Esophagus (tissue), 2 donors: ENCODE data around the gene IRF3. TPM values are rescaled to one million over a fixed set of nuclear protein-coding genes. Genes with fewer than 3 reads are reported as not detected.

Experiments used
- H3K27ac ChIP-seq, 2 donors: one replicate each; pipeline ENCODE4 v1.5.1; 2013; ENCODE audit warnings: low read depth in 2 of 2, mild to moderate bottlenecking in 2 of 2, inconsistent platforms in 1 of 2, low read length in 1 of 2, moderate library complexity in 1 of 2
- H3K27me3 ChIP-seq, 2 donors: one replicate each; pipeline ENCODE4 v1.6.1; 2013; ENCODE audit warnings: low read length in 2 of 2, control low read depth in 1 of 2, mild to moderate bottlenecking in 1 of 2; ENCODE audit not compliant: insufficient read depth in 2 of 2, control insufficient read depth in 1 of 2
- H3K36me3 ChIP-seq, 2 donors: one replicate each; pipeline ENCODE4 v1.6.1; 2013; ENCODE audit warnings: low read length in 1 of 2; ENCODE audit not compliant: control insufficient read depth in 2 of 2, insufficient read depth in 2 of 2
- H3K4me1 ChIP-seq, 2 donors: one replicate each; pipeline ENCODE4 v1.6.1; 2013; ENCODE audit warnings: low read length in 1 of 2; ENCODE audit not compliant: control insufficient read depth in 2 of 2, insufficient read depth in 2 of 2
- H3K4me3 ChIP-seq, 2 donors: one replicate each; pipeline ENCODE4 v1.5.1; 2013; ENCODE audit warnings: low read length in 2 of 2, mild to moderate bottlenecking in 2 of 2, low read depth in 1 of 2, moderate library complexity in 1 of 2
- H3K9me3 ChIP-seq, 2 donors: one replicate each; pipeline ENCODE4 v1.6.1; 2013; ENCODE audit warnings: mild to moderate bottlenecking in 2 of 2, low read depth in 1 of 2, low read length in 1 of 2, moderate library complexity in 1 of 2; ENCODE audit not compliant: control insufficient read depth in 2 of 2, insufficient read depth in 1 of 2
- WGBS, 2 donors: extraction: QIAGEN DNeasy Blood & Tissue Kit; methylation state at CpG; one replicate each; pipeline ENCODE4 v1.1.7; 2013; 5-methylcytosine and 5-hydroxymethylcytosine counted together
- polyA plus RNA-seq, 2 donors: library from polyadenylated mRNA; stranded (reverse); fragments of 200-250 nt; gene quantifications; one replicate each; pipeline ENCODE4 v1.2.3, GENCODE V29; 2013
- donor health status: healthy with polysubstance abuse.
- donor health status: Bipolar disorder and iron deficiency.

IRF3 gene
- polyA plus RNA-seq, 2 donors, result 49.2 to 75.0 TPM

DNA sequence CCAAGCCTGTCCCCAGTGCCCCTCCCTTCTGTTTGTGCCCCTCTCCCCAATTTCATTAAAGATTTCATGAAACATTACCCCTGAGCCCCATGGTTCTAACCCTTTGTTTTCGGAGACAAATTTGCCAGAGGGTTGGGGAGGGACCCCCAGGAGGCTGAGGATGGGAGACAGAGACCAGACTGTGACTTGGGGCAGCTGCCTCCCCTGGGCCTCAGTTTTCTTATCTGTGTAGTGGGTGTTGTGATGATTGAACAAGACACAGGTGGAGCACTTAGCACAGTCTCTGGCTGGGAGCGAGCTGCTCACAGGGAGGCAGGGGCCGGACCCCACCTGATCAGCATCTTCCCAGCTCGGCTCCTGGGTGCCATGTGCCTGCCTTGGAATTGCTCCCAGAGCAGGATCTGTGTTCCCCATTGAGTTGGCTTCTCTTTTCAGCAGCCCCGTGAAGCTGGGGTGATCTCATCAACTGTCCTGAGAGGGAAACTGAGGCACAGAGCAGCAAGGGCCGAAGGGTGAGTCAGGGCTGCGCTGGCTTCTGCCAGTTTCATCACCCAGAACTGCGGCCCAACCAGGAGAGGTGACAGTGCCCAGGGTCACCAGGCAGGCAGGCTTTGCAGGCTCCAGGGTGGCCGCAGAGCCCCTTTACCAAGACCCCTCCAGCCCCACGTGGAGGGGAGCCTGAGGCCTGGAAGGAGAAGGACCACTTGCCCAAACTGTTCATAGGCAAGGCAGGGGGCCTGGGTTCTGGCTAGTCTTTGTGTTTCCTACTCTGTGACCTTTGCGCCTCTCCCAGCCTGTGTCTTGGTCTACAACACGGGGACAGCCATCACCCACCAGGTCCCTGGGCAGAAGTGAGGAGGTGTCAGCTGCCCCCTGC lies 6.9 kb downstream of the IRF3 start:
- Histone ChIP-seq H3K4me3 (no peak overlapping the region), H3K36me3 (peaks cover 29 to 74% of the 10 kb centered on the region in 2 donors), H3K4me1 (peaks cover 0 to 4% of the 10 kb centered on the region in 2 donors), H3K27me3 (no peaks in the 10 kb centered on the region), H3K27ac (no peak overlapping the region), H3K9me3 (no peaks in the 10 kb centered on the region)
- 90% methylated on average over 12 of the region's 12 CpGs for WGBS, 2 donors

DNA sequence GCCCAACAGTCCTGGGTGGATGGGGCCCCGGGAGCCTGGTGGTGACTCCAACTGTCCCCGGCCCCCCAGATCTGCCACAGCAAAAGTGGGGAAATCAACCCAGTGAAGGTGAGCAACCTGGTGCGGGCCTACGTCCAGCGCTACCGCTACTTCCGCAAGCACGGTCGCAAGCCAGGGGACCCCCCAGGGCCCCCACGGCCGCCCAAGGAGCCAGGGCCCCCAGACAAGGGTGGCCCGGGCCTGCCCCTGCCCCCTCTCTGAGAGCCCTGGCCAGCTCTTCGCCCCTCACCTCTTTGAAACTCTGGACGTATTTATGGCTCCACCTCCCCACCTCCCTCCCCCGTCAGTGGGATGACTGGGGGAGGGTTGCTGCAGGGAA lies 7.5 kb downstream of the IRF3 start:
- Histone ChIP-seq H3K36me3 (peaks cover 36 to 78% of the 10 kb centered on the region in 2 donors), H3K27me3 (no peaks in the 10 kb centered on the region), H3K4me3 (no peak overlapping the region), H3K9me3 (no peaks in the 10 kb centered on the region), H3K4me1 (peaks cover 0 to 4% of the 10 kb centered on the region in 2 donors), H3K27ac (no peak overlapping the region)
- WGBS, 2 donors, result 84 to 86% methylated on average over 14 to 15 of the region's 15 CpGs

DNA sequence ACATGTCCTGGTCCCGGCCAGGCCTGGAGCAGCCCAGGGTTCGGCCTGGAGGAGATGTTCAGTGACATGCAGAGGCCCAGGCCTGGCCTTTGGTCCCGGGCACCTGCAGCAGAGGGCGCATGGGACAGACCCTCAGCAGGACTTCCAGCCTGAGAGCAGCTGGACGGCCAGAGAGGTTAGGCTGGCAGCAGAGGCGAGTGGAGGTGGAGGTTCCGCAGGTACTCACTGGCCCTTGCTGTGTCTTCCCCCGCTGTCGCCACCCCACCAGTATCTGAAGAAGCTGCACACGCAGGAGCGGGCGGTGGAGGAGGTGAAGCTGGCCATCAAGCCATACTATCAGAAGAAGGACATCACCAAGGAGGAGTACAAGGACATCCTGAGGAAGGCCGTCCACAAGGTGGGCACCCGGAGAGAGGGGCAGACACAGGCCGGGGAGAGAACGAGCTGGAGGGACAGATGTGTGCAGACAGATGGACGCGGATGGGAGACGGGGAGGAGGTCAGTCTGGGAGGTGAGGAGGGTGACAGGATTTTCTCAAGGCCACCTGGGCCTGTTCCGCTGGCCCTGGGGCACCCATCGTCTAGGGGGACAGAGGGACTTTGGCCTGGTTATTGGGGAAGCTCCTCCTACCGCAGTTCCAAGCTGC lies 8.0 kb downstream of the IRF3 start:
- no peak overlapping the region for H3K27ac ChIP-seq
- H3K4me3 ChIP-seq, result no peak overlapping the region
- no peaks in the 10 kb centered on the region for H3K9me3 ChIP-seq
- H3K36me3 ChIP-seq, result peaks cover 40 to 80% of the 10 kb centered on the region in 2 donors
- peaks cover 0 to 4% of the 10 kb centered on the region in 2 donors for H3K4me1 ChIP-seq
- no peaks in the 10 kb centered on the region for H3K27me3 ChIP-seq
- WGBS, 2 donors, result 90 to 91% methylated on average over 22 of the region's 22 CpGs

DNA sequence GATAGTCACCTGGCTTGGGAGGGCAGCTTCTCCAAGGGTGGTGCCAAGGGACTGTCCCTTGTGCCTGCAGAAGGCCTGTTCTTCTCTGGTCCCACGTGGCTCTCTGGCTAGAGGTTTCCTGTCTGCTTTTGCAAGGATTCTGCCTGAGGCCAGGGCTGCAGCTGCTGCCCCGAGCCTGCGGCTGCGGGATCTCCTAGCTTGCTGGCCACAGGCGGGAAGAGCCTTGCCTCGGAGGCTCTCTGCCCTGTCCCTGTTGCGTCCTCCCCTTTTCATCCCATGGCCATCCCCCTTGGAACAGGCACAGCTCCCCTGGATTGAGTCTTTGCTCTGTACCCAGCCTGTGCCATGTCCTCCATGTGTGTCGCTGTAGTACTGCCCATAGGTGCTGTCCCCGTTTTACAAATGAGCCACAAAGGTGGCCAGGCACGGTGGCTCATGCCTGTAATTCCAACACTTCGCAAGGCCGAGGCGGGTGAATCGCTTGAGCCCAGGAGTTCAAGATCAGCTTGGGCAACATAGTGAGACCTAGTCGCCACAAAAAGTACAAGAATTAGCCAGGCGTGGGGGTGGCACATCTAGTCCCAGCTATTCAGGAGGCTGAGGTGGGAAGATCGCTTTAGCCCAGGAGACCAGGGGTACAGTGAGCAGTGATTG lies 9.1 kb downstream of the IRF3 start:
- Histone ChIP-seq H3K27me3 (no peaks in the 10 kb centered on the region), H3K4me1 (peaks cover 0 to 2% of the 10 kb centered on the region in 2 donors), H3K9me3 (no peaks in the 10 kb centered on the region), H3K4me3 (no peak overlapping the region), H3K36me3 (peaks cover 41 to 81% of the 10 kb centered on the region in 2 donors), H3K27ac (no peak overlapping the region)
- WGBS, 2 donors, result 89 to 90% methylated on average over 17 of the region's 17 CpGs

DNA sequence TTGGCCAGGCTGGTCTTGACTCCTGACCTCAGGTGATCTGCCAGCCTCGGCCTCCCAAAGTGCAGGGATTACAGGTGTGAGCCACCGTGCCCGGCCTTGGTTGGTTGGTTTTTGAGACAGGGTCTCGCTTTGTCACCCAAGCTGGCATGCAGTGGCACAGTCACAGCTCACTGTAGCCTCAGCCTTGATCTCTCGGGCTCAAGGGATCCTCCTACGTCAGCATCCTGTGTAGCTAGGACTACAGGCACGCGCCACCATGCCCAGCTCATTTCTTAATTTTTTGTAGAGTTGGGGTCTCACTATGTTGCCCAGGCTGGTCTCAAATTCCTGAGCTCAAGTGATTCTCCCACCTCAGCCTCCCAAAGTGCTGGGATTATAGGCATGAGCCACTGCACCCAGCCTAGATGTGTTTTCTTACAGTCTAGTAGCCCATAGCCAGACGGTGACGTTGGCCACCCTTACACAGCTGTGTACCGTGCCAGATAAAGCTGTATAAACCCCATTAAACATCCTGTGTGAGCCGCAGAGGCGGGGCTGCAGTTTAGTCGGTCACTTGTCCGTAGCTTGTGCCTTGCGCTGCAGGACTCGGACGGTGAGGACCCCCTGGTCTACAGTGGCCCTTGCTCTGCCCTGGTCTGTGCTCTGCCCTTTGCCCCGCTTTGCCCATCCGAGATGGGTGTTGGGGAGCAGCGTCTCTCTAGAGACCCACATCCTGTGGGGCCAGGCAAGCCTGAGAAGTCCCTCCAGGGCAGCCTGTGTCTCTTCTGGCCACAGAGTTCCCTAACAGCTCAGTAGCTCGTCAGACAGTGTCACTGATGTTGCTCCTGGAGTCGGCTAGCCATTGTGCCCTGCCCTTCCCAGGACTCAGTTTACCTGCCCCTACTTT lies 9.8 kb downstream of the IRF3 start:
- Histone ChIP-seq H3K4me1 (peaks cover 0 to 2% of the 10 kb centered on the region in 2 donors), H3K36me3 (peaks cover 40 to 83% of the 10 kb centered on the region in 2 donors), H3K27ac (no peak overlapping the region), H3K27me3 (no peaks in the 10 kb centered on the region), H3K9me3 (no peaks in the 10 kb centered on the region), H3K4me3 (no peak overlapping the region)
- WGBS, 2 donors, result 89% methylated on average over 23 of the region's 23 CpGs

DNA sequence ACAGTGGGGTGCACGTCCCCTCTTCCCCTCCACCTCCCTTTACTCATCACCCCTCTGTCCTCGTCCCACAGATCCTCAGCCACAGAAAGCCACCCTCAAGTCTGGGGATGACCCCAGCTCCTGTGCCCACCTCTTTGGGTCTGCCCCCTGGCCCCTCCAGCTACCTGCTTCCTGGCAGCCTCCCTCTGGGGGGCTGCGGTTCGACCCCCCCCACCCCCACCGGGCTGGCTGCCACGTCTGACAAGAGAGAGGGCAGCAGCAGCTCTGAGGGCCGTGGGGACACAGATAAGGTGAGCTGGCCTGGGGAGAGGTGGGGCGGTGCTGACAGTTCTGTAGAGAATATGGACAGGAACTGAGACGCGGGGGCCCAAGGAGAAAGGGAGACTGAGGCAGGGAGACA lies 11.1 kb downstream of the IRF3 start:
- Histone ChIP-seq H3K9me3 (no peaks in the 10 kb centered on the region), H3K4me3 (no peak overlapping the region), H3K4me1 (no peaks in the 10 kb centered on the region), H3K27me3 (no peaks in the 10 kb centered on the region), H3K36me3 (peaks cover 40 to 83% of the 10 kb centered on the region in 2 donors), H3K27ac (no peak overlapping the region)
- 85 to 86% methylated on average over 10 of the region's 10 CpGs for WGBS, 2 donors

DNA sequence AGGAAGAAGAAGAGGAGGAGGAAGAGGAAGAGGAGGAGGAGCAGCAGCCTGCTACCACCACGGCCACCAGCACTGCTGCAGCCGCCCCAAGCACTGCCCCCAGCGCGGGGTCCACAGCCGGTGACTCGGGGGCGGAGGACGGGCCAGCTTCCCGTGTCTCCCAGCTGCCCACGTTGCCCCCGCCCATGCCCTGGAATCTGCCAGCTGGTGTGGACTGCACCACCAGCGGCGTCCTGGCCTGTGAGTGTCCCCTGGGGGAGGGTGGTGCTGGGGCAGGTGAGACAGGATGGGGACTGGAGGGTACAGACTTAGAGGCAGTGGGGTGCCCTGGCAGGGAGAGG lies 12.2 kb downstream of the IRF3 start:
- no peak overlapping the region for H3K27ac ChIP-seq
- WGBS, 2 donors, result 91 to 93% methylated on average over 13 of the region's 13 CpGs
- H3K4me1 ChIP-seq, result no peaks in the 10 kb centered on the region
- no peak overlapping the region for H3K4me3 ChIP-seq
- H3K9me3 ChIP-seq, result no peaks in the 10 kb centered on the region
- H3K27me3 ChIP-seq, result no peaks in the 10 kb centered on the region
- peaks cover 39 to 75% of the 10 kb centered on the region in 2 donors for H3K36me3 ChIP-seq

DNA sequence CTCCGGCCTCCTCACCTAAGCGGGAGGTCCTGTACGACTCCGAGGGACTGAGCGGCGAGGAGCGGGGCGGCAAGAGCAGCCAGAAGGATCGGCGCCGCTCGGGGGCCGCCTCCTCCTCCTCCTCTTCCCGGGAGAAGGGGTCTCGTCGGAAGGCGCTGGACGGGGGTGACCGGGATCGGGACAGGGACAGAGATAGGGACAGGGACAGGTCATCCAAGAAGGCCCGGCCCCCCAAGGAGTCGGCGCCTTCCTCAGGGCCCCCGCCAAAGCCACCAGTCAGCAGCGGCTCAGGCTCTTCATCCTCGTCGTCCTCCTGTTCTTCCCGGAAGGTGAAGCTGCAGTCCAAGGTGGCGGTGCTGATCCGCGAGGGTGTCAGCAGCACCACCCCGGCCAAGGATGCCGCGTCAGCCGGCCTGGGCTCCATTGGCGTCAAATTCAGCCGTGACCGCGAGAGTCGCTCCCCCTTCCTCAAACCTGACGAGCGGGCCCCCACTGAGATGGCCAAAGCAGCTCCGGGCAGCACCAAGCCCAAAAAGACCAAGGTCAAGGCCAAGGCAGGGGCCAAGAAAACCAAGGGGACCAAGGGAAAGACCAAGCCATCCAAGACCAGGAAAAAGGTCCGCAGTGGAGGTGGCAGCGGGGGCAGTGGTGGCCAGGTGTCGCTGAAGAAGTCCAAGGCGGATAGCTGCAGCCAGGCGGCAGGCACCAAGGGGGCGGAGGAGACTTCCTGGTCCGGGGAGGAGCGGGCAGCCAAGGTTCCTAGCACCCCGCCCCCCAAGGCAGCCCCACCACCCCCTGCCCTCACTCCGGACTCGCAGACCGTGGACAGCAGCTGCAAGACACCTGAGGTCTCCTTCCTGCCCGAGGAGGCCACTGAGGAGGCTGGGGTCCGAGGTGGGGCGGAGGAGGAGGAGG lies 12.8 kb downstream of the IRF3 start:
- WGBS, 2 donors, result 93 to 94% methylated on average over 50 to 58 of the region's 58 CpGs
- H3K36me3 ChIP-seq, result peaks cover 34 to 70% of the 10 kb centered on the region in 2 donors

More for the DNA sequence above, 12.8 kb downstream of the IRF3 start:
- Histone ChIP-seq H3K4me3 (no peak overlapping the region), H3K4me1 (no peaks in the 10 kb centered on the region), H3K9me3 (no peaks in the 10 kb centered on the region), H3K27me3 (no peaks in the 10 kb centered on the region), H3K27ac (no peak overlapping the region)
